KOPT-K1 (cell line): ENCODE measurements around the gene NYAP1.
"Not testable (repeated sequence)": the region's sequence is repeated elsewhere in the genome, so short reads cannot be mapped to it uniquely, and the experiment has no call there.

Experiments
- H3K27ac ChIP-seq: fragments of 200-600 bp; sonication (generic); 2 replicates; pipeline ENCODE4 v1.5.1; 2016; ENCODE audit warnings: antibody characterized with exemption, mild to moderate bottlenecking, low read depth, low read length; ENCODE audit not compliant: poor library complexity, severe bottlenecking
- H3K36me3 ChIP-seq: fragments of 200-600 bp; sonication (generic); 2 replicates; pipeline ENCODE4 v1.5.1; 2017; ENCODE audit warnings: antibody characterized with exemption, mild to moderate bottlenecking, low read length, moderate library complexity; ENCODE audit not compliant: insufficient read depth
- H3K9me3 ChIP-seq: fragments of 200-600 bp; sonication (generic); 2 replicates; pipeline ENCODE4 v1.5.1; 2017; ENCODE audit warnings: antibody characterized with exemption, low read length, mild to moderate bottlenecking; ENCODE audit not compliant: insufficient read depth, poor library complexity, severe bottlenecking

The NYAP1 gene

GRCh38 chr7:100535982-100536381, 52.3 kb downstream of the NYAP1 start:
- not testable (repeated sequence) for H3K27ac ChIP-seq, H3K9me3 ChIP-seq, H3K36me3 ChIP-seq

- H3K9me3 ChIP-seq, H3K36me3 ChIP-seq, H3K27ac ChIP-seq: not testable (repeated sequence)
Observed at GRCh38 chr7:100536695-100537094, 53.0 kb downstream of the NYAP1 start.

DNA sequence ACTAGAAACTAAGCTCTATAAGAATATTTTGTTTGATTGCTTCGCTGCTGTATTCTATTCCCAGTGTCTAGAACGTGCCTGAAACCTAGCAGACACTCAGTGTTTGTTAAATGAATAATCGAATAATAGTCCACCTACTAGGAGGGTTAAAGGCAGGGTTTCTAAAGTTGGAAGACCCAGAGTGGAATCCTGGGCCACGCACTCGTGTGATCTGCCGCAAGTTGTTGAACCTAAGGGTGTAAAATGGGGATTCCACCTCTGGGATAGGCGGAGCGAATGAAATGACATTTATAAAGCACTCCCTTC, 54.6 kb downstream of the NYAP1 start:
- H3K9me3 ChIP-seq: no peaks in the 10 kb centered on the region
- H3K27ac ChIP-seq: peak overlapping the region; percentile 51
- H3K36me3 ChIP-seq: no peaks in the 10 kb centered on the region

DNA sequence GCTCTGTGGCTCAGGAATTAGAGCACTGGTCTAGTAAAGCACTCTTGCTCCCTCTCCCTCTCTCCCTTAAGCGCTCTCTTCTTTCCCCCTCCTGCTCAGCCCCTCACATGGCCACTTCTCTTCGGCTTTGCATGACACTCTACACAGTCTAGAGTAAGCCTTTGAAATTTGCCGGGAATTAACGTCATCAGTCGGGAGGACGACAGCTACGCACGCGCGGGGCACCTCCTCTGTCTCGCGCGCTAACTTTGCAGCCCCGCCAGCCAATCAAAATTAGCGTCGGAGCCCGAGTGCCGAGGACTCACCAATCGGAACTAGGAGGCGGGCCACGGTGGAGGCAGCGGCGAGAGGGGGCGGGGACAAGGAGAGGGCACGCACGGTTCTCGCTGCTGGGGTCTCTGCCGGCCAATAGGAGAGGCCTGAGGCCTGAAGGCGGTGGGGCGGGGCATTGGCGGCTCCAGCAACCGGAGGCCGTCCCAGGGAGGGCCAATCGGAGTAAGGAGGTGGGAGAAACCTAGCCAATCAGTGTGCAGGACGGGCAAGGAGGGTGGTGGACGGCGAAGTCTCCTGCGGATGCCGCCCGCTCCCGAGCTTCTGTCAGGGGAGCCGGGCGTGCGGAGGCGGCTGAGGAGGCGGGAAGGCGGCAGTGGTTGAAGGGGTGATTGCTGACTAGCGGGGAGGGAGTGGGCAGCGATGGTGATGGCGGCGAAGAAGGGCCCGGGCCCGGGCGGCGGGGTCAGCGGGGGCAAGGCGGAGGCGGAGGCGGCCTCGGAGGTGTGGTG, 55.1 kb downstream of the NYAP1 start, which contains the start of gene AGFG2:
Gene AGFG2 (plus strand): TSS at position 550 of the 782 bp plus-strand sequence. CDS start 144 bp downstream, at position 694.
- peak within 1 kb of the TSS; percentile 57 for H3K27ac ChIP-seq
- H3K36me3 ChIP-seq: no peaks in the 10 kb centered on the region
- H3K9me3 ChIP-seq: no peaks in the 10 kb centered on the region

DNA sequence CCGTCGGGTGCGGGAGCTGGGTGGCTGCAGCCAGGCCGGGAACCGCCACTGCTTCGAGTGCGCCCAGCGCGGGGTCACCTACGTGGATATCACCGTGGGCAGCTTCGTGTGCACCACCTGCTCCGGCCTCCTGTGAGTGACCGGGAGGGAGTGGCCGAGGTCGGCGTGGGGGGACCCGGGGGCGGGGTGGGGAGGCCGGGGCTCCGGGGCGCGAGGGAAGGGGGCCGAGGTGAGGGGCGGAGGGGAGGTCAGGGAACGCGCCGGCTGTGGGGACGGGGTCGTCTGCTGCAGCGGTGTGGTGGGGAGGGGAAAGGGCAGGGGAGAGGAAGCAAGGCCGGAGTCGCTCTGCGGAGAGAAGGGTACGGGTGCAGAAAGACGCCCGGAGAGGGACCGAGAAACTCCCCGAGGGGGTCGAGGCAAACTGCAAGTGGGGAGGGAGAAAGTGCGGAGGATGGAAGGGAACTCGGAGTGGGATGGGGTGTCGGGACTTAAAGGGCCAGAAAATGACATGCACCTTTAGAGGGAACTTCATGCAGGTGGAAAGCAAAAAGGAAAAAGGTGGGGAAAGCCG, 55.8 kb downstream of the NYAP1 start:
- peak overlapping the region; percentile 57 for H3K27ac ChIP-seq

DNA sequence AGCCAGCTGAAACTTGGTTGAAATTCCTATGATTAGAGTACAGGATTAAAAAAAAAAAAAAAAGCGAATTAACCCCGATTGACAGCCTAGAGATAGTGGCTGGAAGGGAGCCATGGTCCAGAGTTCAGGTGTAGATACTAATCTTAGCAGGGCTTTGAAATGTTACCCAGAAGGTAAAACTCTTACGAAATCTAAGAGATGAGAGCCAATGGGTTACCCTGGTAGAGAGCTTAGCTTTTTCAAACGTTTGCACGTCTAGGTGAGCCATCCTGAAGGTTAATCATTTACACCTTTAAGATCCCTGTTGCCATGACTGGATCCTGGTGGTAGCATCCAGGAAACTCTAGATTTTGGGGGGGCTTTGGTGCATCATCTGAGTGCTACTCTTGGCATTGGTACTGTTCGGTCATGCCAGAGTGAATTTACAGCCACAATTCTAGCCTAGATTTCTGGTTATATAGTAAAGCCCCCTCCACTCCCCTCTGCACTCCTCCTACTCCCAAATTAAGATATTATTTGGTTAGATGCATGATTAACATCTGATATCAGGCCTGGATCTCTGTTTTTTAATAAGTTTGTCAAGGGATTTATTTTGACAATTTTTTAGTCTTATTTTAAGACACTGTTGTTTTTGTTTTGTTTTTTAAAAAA, 56.5 kb downstream of the NYAP1 start:
- Histone ChIP-seq H3K27ac (peak overlapping the region; percentile 57), H3K9me3 (no peaks in the 10 kb centered on the region), H3K36me3 (no peaks in the 10 kb centered on the region)

More for the DNA sequence above, 55.8 kb downstream of the NYAP1 start:
- Histone ChIP-seq H3K9me3 (no peaks in the 10 kb centered on the region), H3K36me3 (no peaks in the 10 kb centered on the region)

DNA sequence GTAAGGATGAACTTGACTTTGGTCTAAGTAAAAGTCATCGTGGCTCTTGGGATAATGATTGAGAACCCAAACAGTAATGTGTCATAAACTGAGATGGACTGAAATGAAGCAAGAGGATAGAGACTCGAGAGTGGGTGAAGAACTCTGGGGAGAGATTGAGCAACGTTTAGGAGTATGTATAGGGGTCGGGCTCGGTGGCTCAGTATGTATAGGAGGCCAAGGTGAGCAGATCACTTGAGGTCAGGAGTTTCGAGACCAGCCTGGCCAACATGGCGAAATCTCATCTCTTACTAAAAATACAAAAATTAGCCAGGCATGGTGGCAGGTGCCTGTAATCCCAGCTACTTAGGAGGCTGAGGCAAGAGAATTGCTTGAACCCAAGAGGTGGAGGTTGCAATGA, 57.6 kb downstream of the NYAP1 start:
- not testable (repeated sequence) for H3K27ac ChIP-seq, H3K9me3 ChIP-seq, H3K36me3 ChIP-seq

- H3K36me3 ChIP-seq: 0 out of 2 replicates have a peak, but pooled peaks cover under 1% of the 10 kb centered on the region
- H3K27ac ChIP-seq: no peak overlapping the region
Observed at GRCh38 chr7:100543586-100543985, 59.9 kb downstream of the NYAP1 start.

GRCh38 chr7:100544386-100544785, 60.7 kb downstream of the NYAP1 start:
- H3K36me3 ChIP-seq: 0 out of 2 replicates have a peak, but pooled peaks cover 7% of the 10 kb centered on the region
- no peak overlapping the region for H3K27ac ChIP-seq
- H3K9me3 ChIP-seq: no peaks in the 10 kb centered on the region

More at GRCh38 chr7:100543586-100543985, 59.9 kb downstream of the NYAP1 start:
- H3K9me3 ChIP-seq: no peaks in the 10 kb centered on the region
